Measurements from ENCODE around the gene GNPTAB.

GNPTAB gene

DNA sequence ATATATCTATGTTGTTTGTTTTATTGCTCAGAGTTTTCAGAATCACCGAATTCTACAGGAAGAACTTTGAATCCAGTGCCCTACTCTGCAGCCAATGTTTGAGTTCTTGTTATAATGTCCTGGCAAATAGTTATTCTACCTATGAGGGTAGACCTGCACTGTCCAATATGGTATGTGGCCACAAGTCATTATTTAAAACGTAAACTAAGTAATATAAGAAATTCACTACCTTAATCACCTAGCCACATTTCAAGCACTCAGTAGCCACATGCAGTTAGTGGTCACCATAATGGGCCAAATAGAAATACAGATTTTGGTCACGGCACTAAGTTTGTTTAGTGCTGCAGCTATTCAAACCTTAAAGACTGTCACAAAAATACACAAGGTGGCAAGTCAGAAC, 26.4 kb downstream of the GNPTAB start:
- DNase-seq (ENCODE audit: low read depth) = no peak

DNA sequence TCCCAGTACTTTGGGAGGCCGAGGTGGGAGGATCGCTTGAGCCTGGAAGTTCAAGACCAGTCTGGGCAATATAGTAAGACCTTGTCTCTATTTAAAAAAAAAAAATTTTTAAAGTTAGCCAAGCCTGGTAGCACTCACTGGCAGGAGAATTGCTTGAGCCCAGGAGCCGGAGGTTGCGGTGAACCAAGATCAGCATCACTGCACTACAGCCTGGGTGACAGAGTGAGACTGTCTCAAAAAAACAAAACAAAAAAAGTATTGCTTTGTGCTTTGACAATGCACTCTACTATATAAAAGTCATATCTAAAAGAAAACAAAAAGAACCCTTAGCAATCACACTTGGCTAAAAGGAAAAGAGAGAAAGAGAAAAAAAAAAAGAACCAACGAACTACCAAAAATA, 26.8 kb downstream of the GNPTAB start:
- DNase-seq (ENCODE audit: low read depth) = no peak

DNA sequence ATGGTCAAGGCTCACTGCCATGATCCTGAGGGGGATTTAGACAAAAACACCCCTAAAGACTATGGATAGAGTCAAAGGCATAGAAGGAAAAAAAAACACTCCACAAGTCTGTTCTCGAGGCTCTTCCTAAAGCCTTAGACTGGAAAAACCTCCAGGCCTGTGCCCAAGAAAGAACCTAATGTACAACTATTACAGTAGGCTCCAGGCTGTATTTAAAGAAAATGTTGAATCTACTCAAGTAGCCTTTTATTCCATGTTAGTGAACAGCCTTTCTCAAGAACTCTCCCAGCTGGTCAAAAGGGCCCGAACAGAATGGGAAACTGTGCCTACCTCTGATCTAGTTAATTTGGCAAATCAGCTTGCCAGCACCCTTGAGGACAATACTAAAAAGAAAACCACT, 28.3 kb downstream of the GNPTAB start:
- DNase-seq (ENCODE audit: low read depth) = no peak

DNA sequence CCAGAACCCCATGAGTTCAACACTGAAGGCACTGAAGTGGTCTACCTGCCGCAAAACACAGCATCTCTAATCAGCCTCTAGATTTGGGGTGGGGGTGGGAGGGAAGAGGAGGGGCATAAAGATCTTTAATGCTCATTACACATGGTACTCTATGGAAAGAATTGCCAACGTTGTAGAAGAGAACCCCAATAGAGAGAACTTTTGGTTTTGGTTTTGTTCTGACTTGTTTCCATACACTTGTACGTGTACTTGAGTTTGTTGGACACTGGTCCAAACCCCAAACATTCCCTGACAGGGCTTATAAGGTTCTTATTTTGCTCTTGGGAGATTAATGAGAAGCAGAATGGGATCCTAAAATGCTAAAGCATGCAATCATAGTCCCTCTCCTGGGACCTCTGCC, 31.0 kb downstream of the GNPTAB start:
- DNase-seq (ENCODE audit: low read depth) = no peak

DNA sequence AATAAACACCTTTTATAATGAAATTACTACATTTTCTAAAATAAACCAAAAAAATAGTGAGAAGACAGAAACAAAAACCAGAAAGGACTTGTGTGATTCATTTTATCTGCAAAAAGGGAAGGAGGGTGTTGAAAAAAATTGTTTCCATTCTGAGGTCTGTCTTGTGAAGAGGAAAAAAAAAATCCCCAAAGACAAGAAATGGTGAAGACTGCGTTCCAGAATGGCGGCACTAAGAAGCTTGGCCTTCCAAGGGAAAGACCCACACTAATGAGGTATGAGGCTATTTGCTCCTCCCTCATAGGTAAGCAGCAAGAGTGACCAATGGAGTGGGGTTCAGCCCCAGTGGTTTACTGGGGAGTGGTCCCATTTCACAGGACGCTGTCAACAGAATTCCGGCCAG, 35.0 kb downstream of the GNPTAB start:
- no peak for DNase-seq (ENCODE audit: low read depth)

DNA sequence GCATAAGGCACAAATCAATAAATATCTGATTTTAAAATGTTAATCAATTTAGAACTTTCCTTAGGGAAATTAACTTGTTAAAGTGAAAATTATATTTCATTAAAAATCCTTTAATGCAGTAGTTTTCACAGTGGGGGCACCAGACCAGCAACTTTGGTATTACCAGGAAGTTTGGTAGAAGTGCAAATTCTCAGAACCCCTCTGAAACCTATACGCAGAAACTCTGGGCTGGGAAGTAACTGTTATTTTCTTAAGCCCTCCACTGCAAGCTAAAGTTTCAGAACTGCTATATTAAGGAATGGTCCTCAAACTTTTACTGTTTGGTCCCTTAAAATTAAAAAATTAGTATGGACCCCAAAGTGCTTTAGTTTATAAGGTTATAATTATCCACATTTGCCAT, 35.7 kb downstream of the GNPTAB start:
- no peak for DNase-seq (ENCODE audit: low read depth)

DNA sequence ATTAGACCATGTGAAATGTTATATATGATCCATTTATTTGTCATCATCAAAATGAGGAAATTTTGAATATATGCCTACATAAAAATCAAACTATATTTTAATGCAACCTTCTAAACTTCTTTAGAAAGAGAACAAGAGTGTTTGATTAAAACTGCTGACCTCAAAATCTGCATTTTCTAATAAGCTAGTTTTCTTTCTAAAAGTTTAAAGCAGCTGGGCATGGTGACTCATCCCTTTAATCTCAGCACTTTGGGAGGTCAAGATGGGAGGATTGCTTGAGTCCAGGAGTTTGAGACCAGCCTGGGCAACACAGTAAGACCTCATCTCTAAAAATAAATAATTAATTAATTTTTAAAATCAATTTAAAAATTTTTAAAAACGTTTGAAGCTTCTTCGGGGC, 36.2 kb downstream of the GNPTAB start:
- no peak for DNase-seq (ENCODE audit: low read depth)

DNA sequence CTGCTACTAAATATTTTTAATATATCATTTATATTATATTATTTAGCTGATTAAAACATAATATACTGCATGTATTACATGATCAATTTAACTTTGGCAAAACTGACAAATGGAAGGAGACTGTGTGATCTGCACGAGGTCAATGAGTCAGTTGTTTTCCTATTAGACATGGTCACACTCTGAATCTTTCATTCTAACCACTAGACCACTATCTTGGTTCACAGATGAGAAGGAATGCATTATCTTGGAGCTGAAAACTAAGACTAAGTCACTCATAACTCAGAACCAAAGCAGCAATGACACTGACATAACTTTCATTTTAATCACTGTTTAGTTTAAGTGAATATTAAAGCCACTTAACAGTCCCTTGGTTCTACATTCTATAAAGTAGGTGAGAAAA, 37.4 kb downstream of the GNPTAB start:
- no peak for DNase-seq (ENCODE audit: low read depth)

DNA sequence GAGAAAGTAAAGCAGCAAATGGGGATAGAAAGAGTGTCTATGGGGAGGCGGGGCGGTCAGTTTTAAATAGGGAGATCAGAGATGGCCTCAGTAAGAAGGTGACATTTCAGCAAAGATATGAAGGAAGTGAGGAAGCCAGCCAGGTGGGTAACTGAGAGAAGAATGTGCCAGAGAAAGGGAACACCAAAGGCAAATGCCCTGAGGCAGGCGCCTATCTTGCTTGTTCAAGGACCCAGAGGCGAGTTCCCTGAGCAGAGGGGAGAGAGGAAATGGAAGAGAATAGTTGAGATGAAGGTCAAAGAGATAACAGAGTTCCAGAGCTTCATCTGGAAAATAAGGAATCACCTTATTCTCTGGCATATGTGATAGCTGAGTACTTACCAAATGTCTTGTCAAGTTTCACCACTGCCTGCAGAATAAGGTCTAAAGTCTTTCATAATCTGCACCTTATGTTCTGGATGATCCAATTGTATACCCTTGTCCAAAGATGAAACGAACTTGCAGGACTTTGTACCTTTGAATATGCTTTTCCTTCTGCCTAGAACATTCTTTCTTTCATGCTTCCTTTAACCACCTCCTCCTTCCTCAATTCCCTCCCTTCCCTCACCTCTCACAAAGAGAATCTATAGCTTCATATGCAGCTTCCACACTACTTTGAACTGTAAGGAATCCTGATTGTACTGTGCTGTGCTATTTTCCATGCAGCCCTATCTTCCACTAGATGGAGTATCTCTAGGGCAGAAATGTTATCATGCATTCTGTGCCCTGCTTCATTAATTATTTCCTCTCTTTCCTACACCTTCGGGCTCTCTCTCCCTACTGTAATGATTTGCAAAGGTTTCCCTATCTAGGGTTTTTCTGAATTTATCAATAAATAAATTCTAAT, 38.5 kb downstream of the GNPTAB start:
- no peak for DNase-seq (ENCODE audit: low read depth)

DNA sequence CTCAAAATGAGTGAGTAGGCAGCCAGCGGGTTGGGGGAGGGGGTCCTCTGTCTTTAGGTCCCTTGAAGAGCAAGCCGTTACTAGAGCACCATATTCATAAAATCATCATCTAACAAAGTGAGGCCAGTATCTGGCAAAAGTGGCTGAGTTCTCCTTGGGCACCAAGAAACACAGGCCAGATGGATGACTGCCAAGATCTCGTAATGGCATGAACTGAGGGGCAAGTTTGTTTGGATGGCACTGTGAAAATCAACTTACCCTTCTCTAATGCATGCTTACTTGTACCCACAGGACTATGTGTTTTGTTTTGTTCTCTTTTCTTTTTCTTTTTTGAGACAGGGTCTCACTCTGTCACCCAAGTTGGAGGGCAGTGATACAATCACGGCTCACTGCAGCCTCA, 41.6 kb downstream of the GNPTAB start:
- DNase-seq (ENCODE audit: low read depth) = no peak

DNA sequence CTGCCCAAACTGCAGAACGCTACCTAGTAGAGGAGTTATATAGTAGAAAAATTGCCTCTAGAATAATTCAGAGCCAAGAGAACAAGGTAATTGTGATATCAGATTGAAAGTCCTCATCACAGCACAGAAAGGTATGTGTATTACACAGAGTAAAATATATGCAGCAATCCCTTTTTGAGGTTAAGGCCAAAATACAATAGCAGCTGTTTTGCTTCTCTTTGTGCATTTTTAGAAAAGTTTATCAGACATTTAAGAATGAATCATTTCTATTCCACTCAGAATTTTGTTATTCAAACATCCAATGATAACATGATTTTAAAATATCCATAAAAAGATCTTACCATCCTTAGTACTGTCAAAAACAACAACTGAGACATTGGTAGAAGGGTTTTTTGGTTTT, 45.1 kb downstream of the GNPTAB start:
- DNase-seq (ENCODE audit: low read depth) = no peak

DNA sequence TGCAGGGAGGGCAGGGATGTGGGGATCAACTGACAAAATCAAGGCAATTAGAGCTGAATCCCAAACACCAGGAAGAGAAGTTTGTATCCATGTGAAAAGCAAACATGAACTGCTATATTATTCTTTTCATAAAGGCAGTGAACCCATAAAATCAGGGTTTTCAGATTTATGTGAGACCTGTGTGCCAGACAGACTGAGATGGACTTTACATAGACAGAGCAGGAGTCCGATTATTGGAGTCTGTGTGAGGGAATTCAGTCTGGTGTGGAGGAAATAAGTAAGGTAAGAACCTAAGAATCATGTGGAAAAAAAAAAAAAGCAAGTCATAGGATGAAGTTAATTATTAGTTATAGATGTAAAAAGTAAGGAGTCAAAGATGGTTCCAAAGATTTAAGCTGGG, 46.4 kb downstream of the GNPTAB start:
- DNase-seq (ENCODE audit: low read depth) = no peak

DNA sequence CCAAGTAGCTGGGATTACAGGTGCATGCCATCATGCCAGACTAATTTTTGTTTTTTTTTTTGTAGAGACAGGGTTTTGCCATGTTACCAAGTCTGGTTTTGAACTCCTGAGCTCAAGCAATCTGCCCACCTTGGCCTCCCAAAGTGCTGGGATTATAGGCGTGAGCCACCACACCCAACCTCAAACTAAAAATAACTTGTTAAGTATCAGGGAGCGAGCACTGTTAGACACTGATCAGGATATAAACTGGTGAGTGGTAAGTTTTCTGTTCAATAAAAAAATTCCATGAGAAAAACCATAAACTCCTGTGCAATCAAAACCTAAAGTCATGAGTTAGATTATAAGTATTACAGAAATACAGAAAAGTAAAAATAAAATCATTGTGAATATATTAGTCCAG, 46.9 kb downstream of the GNPTAB start:
- no peak for DNase-seq (ENCODE audit: low read depth)

DNA sequence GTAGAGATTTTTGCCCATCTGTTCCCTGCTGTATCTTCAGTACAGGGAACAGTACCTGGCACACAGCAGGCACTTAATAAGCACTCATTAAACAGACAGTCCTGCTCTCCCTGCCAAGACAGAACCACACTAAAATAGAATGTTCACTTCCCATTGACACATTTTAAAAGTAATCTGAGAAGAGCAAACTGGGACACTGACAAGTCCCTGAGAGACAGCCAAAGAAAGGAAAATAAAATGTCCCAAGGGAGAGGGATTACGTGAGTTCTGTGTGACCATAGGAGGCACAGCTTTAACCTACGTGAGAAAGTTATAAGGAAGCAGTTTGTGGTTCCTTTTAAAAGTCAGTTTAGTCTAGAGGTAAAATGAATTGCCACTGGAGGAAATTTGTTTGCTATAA, 47.6 kb downstream of the GNPTAB start:
- DNase-seq (ENCODE audit: low read depth) = no peak

DNA sequence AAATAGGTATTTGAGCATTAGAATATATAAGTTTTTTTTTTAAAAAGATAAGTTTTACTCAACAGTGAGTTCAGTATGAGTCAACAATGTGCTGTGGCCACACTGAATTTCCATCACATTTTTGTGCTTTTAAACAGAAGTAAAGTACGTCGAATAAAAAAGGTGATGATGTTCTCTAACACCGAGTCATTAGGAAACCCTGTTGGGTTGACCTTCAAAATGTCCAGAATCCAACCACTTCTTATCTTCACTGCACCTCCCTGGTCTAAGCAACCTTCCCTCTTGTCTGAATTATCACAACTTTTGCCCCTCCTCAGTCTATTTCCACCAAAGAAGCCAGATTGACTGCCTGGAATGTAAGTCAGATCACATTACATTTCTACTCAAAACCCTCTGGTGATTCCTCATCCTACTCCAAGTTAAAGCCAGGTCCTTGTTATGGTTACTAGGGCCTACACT, 48.5 kb downstream of the GNPTAB start:
- DNase-seq (ENCODE audit: low read depth) = no peak

DNA sequence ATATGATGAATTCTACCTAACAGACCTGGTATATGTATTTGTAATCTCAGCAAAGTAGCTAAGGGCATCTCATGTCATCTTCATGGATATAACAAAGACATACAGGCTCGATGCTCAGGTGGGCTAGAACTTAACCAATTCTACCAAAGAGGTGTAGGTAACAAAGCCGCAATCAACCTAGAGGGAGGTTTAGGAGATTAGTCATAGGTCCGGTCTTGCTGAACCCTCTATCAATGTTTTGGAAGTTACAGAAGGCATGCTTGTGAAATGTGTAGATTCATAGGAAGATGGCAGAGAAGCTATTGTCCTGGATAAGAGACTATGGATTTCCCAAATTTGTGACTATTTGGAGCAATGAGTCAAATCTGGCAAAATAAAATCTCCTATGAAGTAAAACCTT, 48.9 kb downstream of the GNPTAB start:
- no peak for DNase-seq (ENCODE audit: low read depth)

DNA sequence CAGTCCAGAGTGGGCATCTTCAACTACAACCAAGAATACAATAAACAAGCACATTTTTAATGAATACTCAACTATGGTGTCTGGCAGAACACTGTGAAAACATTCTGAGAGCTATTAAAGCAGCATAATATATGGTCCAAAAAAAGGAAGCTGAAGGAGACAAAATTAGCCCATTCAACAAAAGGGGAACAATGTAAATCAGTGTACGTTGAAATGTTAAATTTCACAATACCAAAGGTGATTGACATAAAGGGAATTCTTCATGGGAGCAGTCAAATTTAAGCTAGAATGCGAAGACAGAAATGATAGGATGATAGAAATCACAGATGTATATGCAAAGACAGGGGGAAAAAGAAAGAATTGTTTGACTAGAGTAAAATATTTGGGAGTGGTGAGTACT, 50.2 kb downstream of the GNPTAB start:
- DNase-seq (ENCODE audit: low read depth) = no peak

DNA sequence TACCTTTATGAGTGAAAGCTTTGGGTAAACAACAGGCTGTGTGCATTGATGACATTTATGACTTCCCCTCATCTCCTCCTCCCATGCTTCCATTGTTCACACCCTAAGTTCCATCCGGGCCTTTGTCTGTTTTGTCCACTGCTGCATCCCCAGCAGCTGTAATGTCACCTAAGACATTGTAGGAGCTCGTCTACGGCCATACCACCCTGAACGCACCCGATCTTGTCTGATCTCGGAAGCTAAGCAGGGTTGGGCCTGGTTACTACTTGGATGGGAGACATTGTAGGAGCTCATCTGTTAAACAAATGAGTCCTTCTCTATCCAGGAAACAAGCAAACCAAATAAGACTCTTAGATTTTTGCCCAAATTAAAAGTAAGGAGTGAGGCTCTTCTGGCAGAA, 51.1 kb downstream of the GNPTAB start:
- DNase-seq (ENCODE audit: low read depth) = no peak

DNA sequence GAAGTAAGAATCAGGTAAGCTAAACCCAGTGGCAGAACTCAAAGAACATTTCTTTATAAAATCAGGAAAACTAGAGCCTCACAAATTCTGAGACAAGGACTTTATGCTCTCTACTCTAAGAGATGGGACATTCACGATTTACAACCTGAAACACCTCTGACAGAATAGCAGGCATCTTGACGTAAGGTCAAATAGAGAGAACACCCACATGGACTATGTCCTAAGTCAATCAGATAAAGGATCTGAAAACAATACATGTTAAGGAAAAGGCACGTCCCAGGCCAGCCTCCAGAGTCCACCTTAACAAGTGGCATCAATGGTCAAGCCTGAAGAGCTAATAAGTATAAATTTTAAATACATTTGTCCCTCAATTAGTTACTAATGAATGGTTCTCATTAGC, 51.6 kb downstream of the GNPTAB start:
- DNase-seq (ENCODE audit: low read depth) = no peak

DNA sequence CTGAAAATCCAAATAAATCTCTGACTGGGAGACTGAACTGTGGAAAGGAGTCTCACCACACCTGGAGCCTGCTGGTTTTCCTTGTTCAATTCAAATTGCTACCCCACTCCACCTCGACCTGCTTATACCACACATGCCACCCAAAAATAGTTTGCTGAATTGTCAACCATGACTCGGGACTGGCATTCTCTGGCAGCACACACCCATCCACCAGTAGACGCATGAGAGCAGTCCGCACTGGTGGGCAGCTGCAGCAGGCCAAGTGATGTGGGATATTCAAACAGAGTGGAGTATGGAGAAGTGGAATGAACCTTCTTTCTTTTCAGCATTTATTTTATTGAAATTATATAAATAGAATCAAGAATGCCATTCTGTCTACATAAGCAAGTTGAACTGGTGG, 52.8 kb downstream of the GNPTAB start:
- no peak for DNase-seq (ENCODE audit: low read depth)

DNA sequence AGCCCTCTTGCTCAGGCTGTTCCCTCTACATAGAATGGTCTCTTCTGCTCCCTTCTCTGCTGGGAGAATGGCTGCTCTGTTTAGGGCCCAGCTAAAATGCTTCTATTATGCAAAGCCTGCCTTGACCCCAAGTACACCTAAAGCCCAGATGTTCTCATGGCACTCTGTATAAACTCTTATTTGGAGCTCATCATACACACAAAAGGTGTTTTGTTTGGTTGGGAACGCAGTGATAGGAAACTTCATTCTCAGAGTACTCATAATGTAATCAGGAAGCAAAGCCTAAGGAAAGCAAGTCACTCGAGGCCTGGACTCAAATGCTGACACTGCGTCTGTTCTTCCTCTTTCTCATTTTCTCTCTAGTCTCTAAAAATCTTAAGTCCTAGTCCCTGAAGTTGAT, 53.3 kb downstream of the GNPTAB start:
- no peak for DNase-seq (ENCODE audit: low read depth)

DNA sequence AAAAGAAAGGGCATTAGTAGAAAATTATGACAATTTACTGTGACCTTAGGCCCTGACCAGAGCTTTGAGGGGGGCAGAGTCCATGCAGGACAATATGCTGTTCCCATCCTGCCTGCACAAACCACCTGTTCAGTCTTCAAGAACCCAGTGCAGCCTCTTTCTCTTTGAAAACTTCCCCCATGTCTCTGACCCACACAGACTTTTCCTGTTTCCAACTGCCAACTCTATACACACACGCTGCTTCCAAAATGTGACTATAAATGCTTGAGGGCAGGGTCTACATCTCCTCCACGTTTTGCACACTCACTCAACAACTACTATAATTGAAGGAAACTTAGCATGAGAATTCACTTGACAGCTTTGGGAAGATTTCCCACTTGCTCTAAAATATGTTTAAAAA, 54.9 kb downstream of the GNPTAB start:
- no peak for DNase-seq (ENCODE audit: low read depth)

DNA sequence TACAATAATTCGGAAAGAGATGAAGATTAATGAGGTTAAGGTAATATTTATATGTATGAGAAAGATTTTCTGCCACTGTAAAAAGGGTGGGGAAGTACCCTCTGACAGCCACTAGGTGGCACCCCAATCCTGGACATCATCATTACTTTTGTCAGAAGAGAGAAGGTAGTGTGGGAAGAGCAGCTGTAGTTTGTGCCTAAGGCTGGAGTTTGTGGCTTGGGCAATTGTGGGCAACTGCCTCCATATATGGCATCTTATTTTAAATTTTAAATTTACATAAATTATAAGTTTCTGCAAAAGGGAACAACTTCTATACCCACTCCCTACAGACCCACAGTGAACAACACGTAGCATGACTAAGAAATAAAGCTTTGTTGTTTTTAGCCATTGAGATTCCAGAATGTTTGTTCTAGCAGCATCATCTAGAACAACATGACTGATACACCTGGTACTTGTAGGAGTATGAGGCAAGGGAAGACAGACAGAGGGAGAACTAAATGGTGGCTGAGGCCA, 57.1 kb downstream of the GNPTAB start:
- peak; percentile 41 for DNase-seq (ENCODE audit: low read depth)

Measured in stimulated activated CD8-positive, alpha-beta memory T cell treated with anti-CD3 and anti-CD28 coated beads, Interleukin-15, amount 100 ng/mL, for 1 hour (primary cell).